Measurements from ENCODE around the gene KRTAP10-6.
A peak's percentile ranks its signal among the peaks of the same experiment; 100 is the strongest.
"Not testable (repeated sequence)": the region's sequence is repeated elsewhere in the genome, so short reads cannot be mapped to it uniquely, and the experiment has no call there.

Gene KRTAP10-6, protein sequence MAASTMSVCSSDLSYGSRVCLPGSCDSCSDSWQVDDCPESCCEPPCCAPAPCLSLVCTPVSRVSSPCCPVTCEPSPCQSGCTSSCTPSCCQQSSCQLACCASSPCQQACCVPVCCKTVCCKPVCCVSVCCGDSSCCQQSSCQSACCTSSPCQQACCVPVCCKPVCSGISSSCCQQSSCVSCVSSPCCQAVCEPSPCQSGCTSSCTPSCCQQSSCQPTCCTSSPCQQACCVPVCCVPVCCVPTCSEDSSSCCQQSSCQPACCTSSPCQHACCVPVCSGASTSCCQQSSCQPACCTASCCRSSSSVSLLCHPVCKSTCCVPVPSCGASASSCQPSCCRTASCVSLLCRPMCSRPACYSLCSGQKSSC

GRCh38 chr21:44592446-44593311 is at the start of gene KRTAP10-6:
TSS of gene KRTAP10-6 (minus strand) at chr21:44592505. CDS start at chr21:44592484, 21 bp downstream.
- DNase-seq: no peak

- no peak for DNase-seq
Observed at GRCh38 chr21:44640761-44641160, 48.5 kb upstream of the KRTAP10-6 start.

DNA sequence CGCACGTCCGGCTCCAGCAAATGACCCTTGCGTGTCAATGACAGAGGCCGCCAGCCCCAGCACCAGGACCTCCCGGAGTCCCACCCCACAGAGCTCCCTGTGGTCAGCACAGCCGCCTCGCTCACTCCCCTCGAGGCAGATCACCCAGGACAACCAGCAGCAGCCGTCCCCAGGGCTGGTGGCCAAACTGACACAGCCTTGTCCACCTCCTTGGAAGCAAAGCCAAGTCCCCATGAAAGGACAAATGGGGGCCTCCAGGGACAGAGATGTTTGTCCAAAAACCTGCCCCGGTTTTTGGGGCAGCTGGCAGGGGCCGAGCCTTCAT is 47.0 kb upstream of the KRTAP10-6 start:
- no peak for DNase-seq

- not testable (repeated sequence) for DNase-seq
Observed at GRCh38 chr21:44638506-44639330, 46.4 kb upstream of the KRTAP10-6 start.

DNA sequence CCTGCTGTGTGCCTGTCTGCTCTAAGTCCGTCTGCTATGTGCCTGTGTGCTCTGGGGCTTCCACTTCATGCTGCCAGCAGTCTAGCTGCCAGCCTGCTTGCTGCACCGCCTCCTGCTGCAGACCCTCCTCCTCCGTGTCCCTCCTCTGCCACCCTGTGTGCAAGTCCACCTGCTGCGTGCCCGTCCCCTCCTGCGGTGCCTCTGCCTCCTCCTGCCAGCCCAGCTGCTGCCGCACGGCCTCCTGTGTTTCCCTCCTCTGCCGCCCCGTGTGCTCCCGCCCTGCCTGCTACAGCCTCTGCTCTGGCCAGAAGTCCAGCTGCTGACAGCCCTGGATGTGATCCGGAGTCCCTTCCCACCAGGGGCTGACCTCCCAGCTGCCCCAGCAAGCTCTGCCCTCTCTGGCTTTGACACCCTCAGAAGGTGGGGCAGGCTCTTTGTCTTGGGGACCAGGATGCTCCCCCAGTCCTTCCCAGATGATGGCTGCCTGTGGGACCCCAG is 45.6 kb upstream of the KRTAP10-6 start:
- DNase-seq: not testable (repeated sequence)

DNA sequence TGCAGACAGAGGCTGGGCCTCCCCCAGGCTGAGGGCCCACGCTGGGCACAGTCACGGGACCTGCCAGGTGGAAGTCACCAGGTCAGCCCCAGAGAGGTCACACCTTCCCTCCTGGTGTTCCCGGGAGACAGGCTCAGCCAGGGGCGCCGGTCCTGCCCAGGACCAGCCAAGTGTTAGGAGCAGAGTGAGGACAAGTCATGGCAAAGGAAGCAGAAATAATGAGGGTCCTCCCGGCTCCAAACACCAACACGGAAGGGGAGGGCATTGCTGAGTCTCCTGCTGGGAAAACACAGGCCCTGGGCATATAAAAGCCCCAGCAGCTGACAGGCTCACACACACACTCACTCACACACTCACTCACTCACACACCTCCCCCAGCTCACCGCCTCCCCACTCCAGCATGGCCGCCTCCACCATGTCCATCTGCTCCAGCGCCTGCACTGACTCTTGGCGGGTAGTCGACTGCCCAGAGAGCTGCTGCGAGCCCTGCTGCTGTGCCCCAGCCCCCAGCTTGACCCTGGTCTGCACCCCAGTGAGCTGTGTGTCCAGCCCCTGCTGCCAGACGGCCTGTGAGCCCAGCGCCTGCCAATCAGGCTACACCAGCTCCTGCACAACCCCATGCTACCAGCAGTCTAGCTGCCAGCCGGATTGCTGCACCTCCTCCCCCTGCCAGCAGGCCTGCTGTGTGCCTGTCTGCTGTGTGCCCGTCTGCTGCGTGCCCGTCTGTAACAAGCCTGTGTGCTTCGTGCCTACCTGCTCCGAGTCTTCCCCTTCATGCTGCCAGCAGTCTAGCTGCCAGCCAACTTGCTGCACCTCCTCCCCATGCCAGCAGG is 44.9 kb upstream of the KRTAP10-6 start, which contains the start of gene KRTAP10-10:
Gene KRTAP10-10, plus strand, starts transcription at position 339 of the 833 bp plus-strand sequence. Its CDS starts 62 bp downstream, at position 401.
- DNase-seq: no peak

GRCh38 chr21:44636209-44637017 is 44.1 kb upstream of the KRTAP10-6 start:
- DNase-seq: no peak

- no peak for DNase-seq
Observed at GRCh38 chr21:44632067-44632466, 39.8 kb upstream of the KRTAP10-6 start.

- DNase-seq: no peak
Observed at GRCh38 chr21:44630440-44630839, 38.1 kb upstream of the KRTAP10-6 start.

DNA sequence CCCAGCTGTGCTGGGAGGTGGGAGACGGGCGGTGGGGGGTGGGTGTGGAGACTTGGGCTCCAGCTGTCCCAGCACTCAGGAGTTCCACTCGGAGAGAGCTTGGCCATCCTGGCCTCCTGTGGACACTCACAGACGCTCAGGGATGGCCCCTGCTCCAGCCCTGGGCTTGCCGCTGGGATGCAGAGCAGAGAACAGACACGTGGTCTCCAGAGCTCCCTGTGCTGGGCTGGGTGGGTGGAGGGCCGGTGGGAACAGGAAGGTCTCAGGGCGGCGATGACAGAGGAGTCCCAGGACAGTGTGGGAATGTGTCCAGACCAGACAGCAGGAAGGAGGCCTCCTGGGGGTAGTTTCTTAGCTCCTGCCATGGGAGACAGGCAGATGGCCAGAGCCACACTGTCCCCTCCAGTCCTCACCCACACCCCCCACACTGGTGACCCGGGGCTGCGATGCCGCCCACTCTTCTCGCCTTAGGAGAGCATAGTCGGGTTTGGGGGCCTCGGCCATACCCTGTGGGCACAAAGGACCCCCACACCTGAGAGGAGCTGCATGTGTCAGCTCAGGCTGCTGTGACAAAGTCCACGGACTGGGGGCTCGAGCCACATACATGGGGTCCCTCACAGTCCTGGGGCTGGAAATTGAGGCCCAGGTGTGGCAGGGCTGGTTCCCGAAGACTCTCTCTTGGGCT is 36.5 kb upstream of the KRTAP10-6 start:
- no peak for DNase-seq

DNA sequence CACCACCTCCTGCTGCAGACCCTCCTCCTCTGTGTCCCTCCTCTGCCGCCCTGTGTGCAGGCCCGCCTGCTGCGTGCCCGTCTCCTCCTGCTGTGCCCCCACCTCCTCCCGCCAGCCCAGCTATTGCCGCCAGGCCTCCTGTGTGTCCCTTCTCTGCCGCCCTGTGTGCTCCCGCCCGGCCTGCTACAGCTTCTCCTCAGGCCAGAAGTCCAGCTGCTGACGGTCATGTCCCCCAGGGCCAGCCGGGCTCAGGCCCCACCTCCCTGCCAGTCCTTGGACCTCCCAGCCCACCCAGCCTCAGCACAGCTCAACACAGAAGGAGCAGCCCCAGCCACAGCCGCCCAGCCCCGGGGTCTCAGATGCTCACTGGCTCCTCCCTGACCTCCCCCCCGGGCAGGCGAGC is 35.5 kb upstream of the KRTAP10-6 start:
- not testable (repeated sequence) for DNase-seq

- not testable (repeated sequence) for DNase-seq
Observed at GRCh38 chr21:44627181-44627822, 35.0 kb upstream of the KRTAP10-6 start.

GRCh38 chr21:44626673-44627143 is 34.4 kb upstream of the KRTAP10-6 start, which contains the start of gene KRTAP10-9:
TSS of gene KRTAP10-9 (plus strand) at chr21:44627093. CDS start at chr21:44627172, 79 bp downstream.
- no peak for DNase-seq

GRCh38 chr21:44626262-44626661 is 34.0 kb upstream of the KRTAP10-6 start:
- DNase-seq: no peak

- DNase-seq: no peak
Observed at GRCh38 chr21:44625756-44626155, 33.5 kb upstream of the KRTAP10-6 start.

DNA sequence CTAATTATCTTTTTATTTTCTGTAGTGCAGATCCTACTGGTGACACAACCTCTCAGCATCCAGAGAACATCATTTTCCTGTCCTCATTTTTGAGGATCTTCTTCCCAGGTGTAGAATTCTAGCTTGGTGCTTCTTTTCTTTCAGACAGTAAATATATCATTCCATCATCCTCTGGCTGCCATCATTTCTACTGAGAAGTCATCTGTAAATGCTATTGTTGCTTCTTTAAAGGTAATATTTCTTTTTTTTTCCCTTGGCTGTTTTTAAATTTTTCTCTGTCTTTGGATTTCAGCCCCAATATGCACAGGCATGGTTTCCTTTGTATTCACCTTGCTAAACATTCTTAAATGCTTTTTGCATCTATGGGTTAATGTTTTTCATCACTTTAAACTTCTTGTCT is 31.3 kb upstream of the KRTAP10-6 start:
- DNase-seq: no peak

DNA sequence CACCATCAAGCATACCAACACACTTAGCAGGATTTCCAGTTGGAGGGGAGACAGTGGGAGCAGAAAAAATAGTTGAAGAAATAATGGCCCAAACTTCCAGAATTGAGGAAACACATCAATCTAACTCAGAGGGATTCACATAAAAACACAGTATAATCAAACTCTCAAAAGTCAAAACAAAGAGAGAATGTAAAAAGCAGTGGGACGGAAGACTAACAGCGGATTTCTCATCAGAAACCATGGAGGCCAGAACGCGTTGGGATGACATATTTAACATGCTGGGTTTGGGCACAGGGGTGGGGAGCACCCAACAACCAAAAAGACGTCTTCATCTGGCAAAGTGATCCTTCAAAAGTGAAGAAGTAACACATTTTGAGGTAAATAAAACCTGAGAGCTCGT is 27.6 kb upstream of the KRTAP10-6 start:
- DNase-seq: no peak

- DNase-seq: peak; percentile 28 to 57
Observed at GRCh38 chr21:44618909-44619308, 26.6 kb upstream of the KRTAP10-6 start.

DNA sequence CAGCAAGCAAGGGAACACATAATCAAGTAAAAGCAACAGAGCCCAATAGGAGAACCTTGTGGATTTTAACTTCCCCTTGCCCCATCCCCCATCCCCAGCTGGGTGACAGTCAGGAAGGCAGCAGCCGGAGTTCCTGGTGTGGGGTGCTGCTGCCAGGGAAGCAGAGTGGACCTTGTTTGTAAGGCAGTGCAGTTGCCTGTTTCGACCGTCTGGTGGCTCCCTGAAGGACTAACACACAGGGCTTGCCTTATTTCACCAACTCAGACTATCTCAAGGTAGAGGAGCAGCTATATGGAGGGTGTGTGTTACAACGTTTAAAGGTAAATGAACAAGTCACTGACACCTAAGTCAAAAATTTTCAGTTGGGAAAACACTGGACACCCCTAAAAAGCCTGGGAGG is 26.2 kb upstream of the KRTAP10-6 start:
- DNase-seq: no peak

Data from stimulated activated CD4-positive, alpha-beta T cell treated with anti-CD3 and anti-CD28 coated beads, Interleukin-2, amount 100 ng/mL, for 24 hours (primary cell).